MM.1S (cell line): ENCODE results near the gene TIMM13.

Experiments used
- DNase-seq: peaks from one replicate; pipeline ENCODE4 v3.0.0-alpha.2; 2015
- H2AFZ ChIP-seq: fragments of 300-600 bp; sonication (generic); 2 replicates; pipeline ENCODE4 v1.6.0; 2016; ENCODE audit warnings: antibody characterized with exemption, low read length
- H3F3A ChIP-seq: fragments of 300-600 bp; sonication (generic); 2 replicates; pipeline ENCODE4 v1.6.1; 2016; ENCODE audit warnings: mild to moderate bottlenecking, antibody characterized with exemption, low read length, moderate library complexity, mixed read lengths; ENCODE audit not compliant: insufficient read depth
- H3K27ac ChIP-seq: fragments of 300-600 bp; sonication (generic); 2 replicates; pipeline ENCODE4 v1.5.1; 2016; ENCODE audit warnings: mild to moderate bottlenecking, low read length
- H3K27me3 ChIP-seq: fragments of 300-600 bp; sonication (generic); replicated peaks from 2 replicates; pipeline ENCODE4 v1.6.0; 2016; ENCODE audit warnings: low read length; ENCODE audit not compliant: insufficient read depth
- H3K36me3 ChIP-seq: fragments of 300-600 bp; sonication (generic); replicated peaks from 2 replicates; pipeline ENCODE4 v1.6.1; 2016; ENCODE audit warnings: mild to moderate bottlenecking, low read length, mixed read lengths; ENCODE audit not compliant: insufficient read depth
- H3K4me1 ChIP-seq: fragments of 300-600 bp; sonication (generic); 2 replicates; pipeline ENCODE4 v1.6.1; 2016; ENCODE audit warnings: low read length, mixed read lengths
- H3K4me2 ChIP-seq: fragments of 300-600 bp; sonication (generic); 2 replicates; pipeline ENCODE4 v1.6.0; 2016; ENCODE audit warnings: low read depth, low read length
- H3K4me3 ChIP-seq: fragments of 300-600 bp; sonication (generic); 2 replicates; pipeline ENCODE4 v1.5.1; 2016; ENCODE audit warnings: low read length, mixed read lengths
- H3K79me2 ChIP-seq: fragments of 300-600 bp; sonication (generic); 2 replicates; pipeline ENCODE4 v1.6.1; 2016; ENCODE audit warnings: mixed run types, low read length, mixed read lengths
- H3K9ac ChIP-seq: fragments of 300-600 bp; sonication (generic); 2 replicates; pipeline ENCODE4 v1.6.1; 2016; ENCODE audit warnings: low read length, mixed read lengths
- H3K9me2 ChIP-seq: fragments of 300-600 bp; sonication (generic); replicated peaks from 2 replicates; pipeline ENCODE4 v1.6.1; 2016; ENCODE audit warnings: mild to moderate bottlenecking, low read length, mixed read lengths; ENCODE audit not compliant: insufficient read depth
- H3K9me3 ChIP-seq: fragments of 300-600 bp; sonication (generic); replicated peaks from 2 replicates; pipeline ENCODE4 v1.6.1; 2016; ENCODE audit warnings: mild to moderate bottlenecking, low read length, mixed read lengths; ENCODE audit not compliant: insufficient read depth
- H4K20me1 ChIP-seq: fragments of 300-600 bp; sonication (generic); 2 replicates; pipeline ENCODE4 v1.6.1; 2016; ENCODE audit warnings: mild to moderate bottlenecking, low read length, moderate library complexity, mixed read lengths; ENCODE audit not compliant: insufficient read depth
- EZH2 ChIP-seq: fragments of 300-600 bp; sonication (generic); optimal IDR thresholded peaks from 2 replicates; pipeline ENCODE3; 2017; ENCODE audit warnings: low read depth, mild to moderate bottlenecking, antibody characterized with exemption, low read length, mixed read lengths
- EZH2phosphoT487 ChIP-seq: fragments of 300-600 bp; sonication (generic); IDR thresholded peaks from 2 replicates; pipeline ENCODE4 v1.6.1; 2018; ENCODE audit warnings: antibody characterized with exemption, low read length
- TF ChIP-seq, protein P1 (sequence below): fragments of 300-600 bp; sonication (generic); IDR thresholded peaks from 2 replicates; pipeline ENCODE4 v1.5.1; 2016; ENCODE audit warnings: antibody characterized with exemption, low read length, mixed read lengths

Gene TIMM13

DNA sequence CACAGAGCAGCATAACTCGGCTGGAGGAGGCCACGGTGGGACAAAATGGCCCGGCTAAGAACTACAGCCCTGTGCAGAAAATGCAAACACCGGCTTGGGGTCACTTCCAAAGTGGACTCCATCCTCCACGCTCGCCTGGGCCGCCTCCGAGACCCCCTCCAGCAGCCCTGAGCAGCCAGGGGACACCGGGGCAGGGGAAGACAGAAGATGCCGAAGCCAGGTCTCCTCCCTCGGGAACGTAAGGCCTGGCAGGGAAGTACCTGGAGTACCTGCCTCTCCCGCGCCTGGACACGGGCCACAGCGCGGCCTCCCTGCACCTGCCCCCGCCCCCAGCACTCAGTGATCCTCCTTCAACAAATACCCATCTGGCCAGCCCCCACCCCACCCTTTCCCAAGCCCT, 24.4 kb upstream of the TIMM13 start:
- Histone ChIP-seq H3K27ac (no peak overlapping the region), H3K4me1 (peaks cover 20% of the 10 kb centered on the region), H3K9me2 (no peaks in the 10 kb centered on the region), H3F3A (peaks cover 24% of the 10 kb centered on the region), H2AFZ (no peak overlapping the region), H3K9ac (no peak overlapping the region), H3K9me3 (no peaks in the 10 kb centered on the region), H3K4me2 (no peak overlapping the region), H4K20me1 (peaks cover 20% of the 10 kb centered on the region), H3K36me3 (no peaks in the 10 kb centered on the region; the same call in 1 of the 2 replicates), H3K79me2 (peaks cover 95% of the 10 kb centered on the region), H3K27me3 (no peaks in the 10 kb centered on the region), H3K4me3 (no peak overlapping the region)
- no peak for DNase-seq
- TF ChIP-seq EZH2phosphoT487 (no peak), EZH2 (no peak)
- TF ChIP-seq, protein P1, sequence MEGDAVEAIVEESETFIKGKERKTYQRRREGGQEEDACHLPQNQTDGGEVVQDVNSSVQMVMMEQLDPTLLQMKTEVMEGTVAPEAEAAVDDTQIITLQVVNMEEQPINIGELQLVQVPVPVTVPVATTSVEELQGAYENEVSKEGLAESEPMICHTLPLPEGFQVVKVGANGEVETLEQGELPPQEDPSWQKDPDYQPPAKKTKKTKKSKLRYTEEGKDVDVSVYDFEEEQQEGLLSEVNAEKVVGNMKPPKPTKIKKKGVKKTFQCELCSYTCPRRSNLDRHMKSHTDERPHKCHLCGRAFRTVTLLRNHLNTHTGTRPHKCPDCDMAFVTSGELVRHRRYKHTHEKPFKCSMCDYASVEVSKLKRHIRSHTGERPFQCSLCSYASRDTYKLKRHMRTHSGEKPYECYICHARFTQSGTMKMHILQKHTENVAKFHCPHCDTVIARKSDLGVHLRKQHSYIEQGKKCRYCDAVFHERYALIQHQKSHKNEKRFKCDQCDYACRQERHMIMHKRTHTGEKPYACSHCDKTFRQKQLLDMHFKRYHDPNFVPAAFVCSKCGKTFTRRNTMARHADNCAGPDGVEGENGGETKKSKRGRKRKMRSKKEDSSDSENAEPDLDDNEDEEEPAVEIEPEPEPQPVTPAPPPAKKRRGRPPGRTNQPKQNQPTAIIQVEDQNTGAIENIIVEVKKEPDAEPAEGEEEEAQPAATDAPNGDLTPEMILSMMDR, result no peak

DNA sequence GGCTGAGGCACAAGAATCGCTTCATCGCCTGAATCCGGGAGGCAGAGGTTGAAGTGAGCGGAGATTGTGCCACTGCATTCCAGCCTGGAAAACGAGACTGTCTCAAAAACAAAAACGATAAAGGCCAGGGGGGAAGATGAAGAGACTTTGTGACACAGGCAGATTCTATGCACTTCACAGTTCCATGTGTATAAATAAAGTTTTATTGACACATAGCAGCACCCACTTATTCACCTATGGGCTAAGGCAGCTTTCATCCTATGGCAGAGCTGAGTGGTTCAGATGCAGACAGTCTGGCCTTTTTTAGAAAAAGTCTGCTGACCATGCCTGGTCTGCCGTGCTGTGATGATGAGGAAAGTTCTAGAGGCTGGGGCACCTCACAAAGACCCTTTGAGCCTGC, 23.8 kb upstream of the TIMM13 start:
- Histone ChIP-seq H3K4me2 (no peak overlapping the region), H2AFZ (no peak overlapping the region), H3K4me1 (peaks cover 21% of the 10 kb centered on the region), H3K9me2 (no peaks in the 10 kb centered on the region), H3K4me3 (no peak overlapping the region), H3K27ac (no peak overlapping the region), H3K79me2 (peaks cover 91% of the 10 kb centered on the region), H4K20me1 (peaks cover 20% of the 10 kb centered on the region), H3F3A (peaks cover 28% of the 10 kb centered on the region), H3K9me3 (no peaks in the 10 kb centered on the region), H3K27me3 (no peaks in the 10 kb centered on the region), H3K36me3 (no peaks in the 10 kb centered on the region; the same call in 1 of the 2 replicates), H3K9ac (no peak overlapping the region)
- no peak for TF ChIP-seq EZH2phosphoT487
- TF ChIP-seq, protein P1, result no peak
- no peak for TF ChIP-seq EZH2
- DNase-seq, result no peak

DNA sequence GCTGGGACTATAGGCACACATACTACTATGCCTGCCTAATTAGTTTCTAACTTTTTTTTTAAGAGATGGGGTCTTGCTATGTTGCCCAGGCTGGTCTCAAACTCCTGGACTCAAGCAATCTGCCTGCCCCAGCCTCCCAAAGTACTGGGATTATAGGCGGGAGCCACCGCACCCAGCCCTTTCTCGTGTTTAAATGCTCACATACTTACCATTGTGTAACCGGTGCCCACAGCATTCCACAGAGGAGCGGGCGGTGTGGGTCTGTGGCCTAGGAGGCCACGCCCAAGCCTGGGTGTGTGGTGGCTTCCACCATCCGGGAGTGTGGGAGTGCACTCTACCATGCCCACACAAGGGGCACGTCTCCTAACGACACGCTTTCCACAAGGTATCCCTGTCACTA, 21.6 kb upstream of the TIMM13 start:
- Histone ChIP-seq H3K36me3 (no peaks in the 10 kb centered on the region; the same call in 1 of the 2 replicates), H3K27ac (no peak overlapping the region), H2AFZ (no peak overlapping the region), H3K4me1 (peaks cover 16% of the 10 kb centered on the region), H3K27me3 (no peaks in the 10 kb centered on the region), H3K9me2 (no peaks in the 10 kb centered on the region), H3K4me2 (no peak overlapping the region), H3F3A (peaks cover 29% of the 10 kb centered on the region), H4K20me1 (peaks cover 7% of the 10 kb centered on the region), H3K4me3 (no peak overlapping the region), H3K9me3 (no peaks in the 10 kb centered on the region), H3K79me2 (peaks cover 89% of the 10 kb centered on the region), H3K9ac (no peak overlapping the region)
- no peak for DNase-seq
- TF ChIP-seq EZH2 (no peak), EZH2phosphoT487 (no peak)
- TF ChIP-seq, protein P1, result no peak
